Activated naive CD4-positive, alpha-beta T cell treated with anti-CD3 and anti-CD28 coated beads, Interleukin-2, amount 10 ng/mL, durations not matched to agents 7 days and 5 days (primary cell): ENCODE measurements around the gene QRICH1.

Source experiments
- CTCF ChIA-PET: fragments of 350-600 bp; sonication (Branson Sonifier 250); formaldehyde crosslinking; loops from one replicate; lab custom pipeline; 2021; ENCODE audit warnings: antibody characterized with exemption; lab: Charles Lee
- DNase-seq: peaks from one replicate; pipeline ENCODE4 v3.0.0-alpha.2; 2020
- H3K27ac Mint-ChIP-seq: one replicate; pipeline ENCODE4 v1.8.0; 2021; ENCODE audit warnings: mild to moderate bottlenecking, moderate library complexity, mixed read lengths
- H3K27me3 Mint-ChIP-seq: one replicate; pipeline ENCODE4 v1.8.0; 2021; ENCODE audit warnings: mild to moderate bottlenecking, mixed read lengths
- H3K36me3 Mint-ChIP-seq: one replicate; pipeline ENCODE4 v1.8.0; 2021; ENCODE audit warnings: mixed read lengths
- H3K4me1 Mint-ChIP-seq: one replicate; pipeline ENCODE4 v1.8.0; 2021; ENCODE audit warnings: mixed read lengths
- H3K4me3 Mint-ChIP-seq: one replicate; pipeline ENCODE4 v1.8.0; 2021; ENCODE audit warnings: mild to moderate bottlenecking, moderate library complexity, mixed read lengths
- H3K9me3 Mint-ChIP-seq: one replicate; pipeline ENCODE4 v1.8.0; 2021; ENCODE audit warnings: mixed read lengths

Gene QRICH1

DNA sequence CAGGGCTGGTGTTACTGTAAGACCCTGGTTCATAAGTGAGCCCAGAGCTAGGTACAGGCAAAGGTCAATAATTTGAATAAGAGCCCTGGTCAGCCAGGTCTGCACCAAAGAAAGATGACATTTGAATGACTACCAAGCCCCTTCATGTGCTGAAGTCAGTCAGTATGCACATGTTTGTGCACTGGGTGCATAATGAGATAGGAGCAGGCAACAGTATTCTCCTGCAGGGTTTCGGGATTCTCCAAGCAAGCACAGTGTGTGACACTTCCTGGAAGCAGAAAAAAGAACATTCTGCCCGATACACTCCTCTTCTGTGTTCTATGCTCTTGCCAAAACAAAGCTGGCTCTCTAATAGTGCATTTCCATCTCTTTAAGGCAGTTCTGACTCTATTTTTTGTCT, 59.2 kb downstream of the QRICH1 start:
- Mint-ChIP-seq H3K4me1 (peaks cover 3% of the 10 kb centered on the region), H3K36me3 (peaks cover 44% of the 10 kb centered on the region), H3K9me3 (no peaks in the 10 kb centered on the region), H3K4me3 (no peak overlapping the region), H3K27me3 (no peaks in the 10 kb centered on the region), H3K27ac (no peak overlapping the region)
- DNase-seq: no peak
- CTCF ChIA-PET: no interaction called here

DNA sequence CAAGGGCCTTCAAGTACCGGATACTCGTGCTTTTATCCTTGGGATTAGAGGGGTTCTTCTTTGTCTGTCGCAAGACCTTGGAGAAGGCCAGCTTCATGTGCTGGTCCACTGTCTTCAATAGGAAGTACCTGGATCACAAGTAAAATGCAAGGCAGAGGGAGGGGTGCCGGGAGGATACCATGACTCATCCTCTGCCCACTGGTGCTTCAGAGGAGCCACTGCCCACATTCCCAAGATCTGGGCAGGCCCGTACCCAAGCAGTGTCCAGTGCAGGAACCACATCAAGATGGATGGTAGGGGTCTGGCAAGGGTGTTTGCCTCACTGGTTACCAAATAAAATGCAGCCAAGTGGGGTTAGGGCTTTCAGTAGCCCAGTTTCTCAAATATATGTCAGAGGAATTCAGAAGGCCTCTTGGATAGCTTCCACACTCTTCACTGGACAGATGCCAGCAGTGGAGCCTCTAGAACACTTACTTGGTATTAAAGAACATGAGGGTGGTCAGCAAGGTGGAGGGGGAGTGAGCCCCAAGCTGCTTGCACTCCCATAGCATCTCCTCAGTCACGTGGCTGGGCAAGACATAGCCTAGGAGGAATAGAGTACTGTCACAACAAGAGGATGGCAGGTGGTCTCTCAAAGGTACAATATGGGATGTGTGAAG, 61.1 kb downstream of the QRICH1 start:
- peaks cover 48% of the 10 kb centered on the region for H3K36me3 Mint-ChIP-seq

DNA sequence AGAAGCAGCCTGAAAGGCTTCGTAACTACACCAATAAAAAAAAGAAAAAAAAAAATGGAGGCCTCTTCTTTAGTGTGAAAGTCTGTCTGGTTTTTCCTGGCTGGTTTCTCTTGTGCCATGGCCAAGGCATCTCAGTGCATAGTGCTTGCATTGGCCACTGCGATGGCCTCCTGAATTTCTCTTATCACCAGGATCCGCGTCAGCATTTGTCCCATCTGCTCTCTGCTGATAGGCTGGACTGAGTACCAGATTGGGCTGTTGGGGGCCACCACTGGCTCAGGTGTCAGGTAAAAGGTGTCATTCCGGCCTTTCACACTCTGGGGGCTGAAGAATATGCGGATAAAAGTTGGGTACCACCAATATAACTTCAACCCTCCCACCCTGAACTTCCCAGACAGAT, 63.5 kb downstream of the QRICH1 start:
- peak overlapping the region; percentile 87 for H3K27ac Mint-ChIP-seq
- H3K36me3 Mint-ChIP-seq: peaks cover 57% of the 10 kb centered on the region
- DNase-seq: no peak
- H3K4me1 Mint-ChIP-seq: peaks cover 38% of the 10 kb centered on the region
- H3K9me3 Mint-ChIP-seq: no peaks in the 10 kb centered on the region
- H3K27me3 Mint-ChIP-seq: no peaks in the 10 kb centered on the region
- CTCF ChIA-PET: no interaction called here
- H3K4me3 Mint-ChIP-seq: no peak overlapping the region

More for the DNA sequence above, 61.1 kb downstream of the QRICH1 start:
- Mint-ChIP-seq H3K4me3 (no peak overlapping the region), H3K4me1 (peaks cover 18% of the 10 kb centered on the region), H3K27ac (no peak overlapping the region), H3K9me3 (no peaks in the 10 kb centered on the region), H3K27me3 (no peaks in the 10 kb centered on the region)
- CTCF ChIA-PET: interaction anchor here (0.6 kb wide), 1 partner anchor 82 kb away, joined by 5 read pairs; no protein-coding TSS in a partner anchor
- peak; percentile 14 for DNase-seq

DNA sequence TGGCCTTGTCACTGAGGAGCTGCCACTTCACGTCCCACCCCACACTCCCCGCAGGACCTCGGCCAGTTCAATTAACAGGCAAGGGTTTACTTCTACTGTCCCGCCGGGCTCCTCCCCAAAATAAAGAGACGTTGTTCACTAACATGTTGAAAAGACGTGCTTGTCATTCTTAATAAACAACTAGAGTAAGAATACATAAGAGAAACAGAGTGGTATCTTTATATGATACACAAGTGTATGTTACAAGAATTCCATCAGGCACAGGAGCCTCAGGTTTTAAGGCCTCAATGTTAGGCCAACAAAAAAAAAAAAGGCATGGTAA, 64.3 kb downstream of the QRICH1 start:
- CTCF ChIA-PET: interaction anchor here (0.5 to 1.3 kb wide), 6 partner anchors 9 to 315 kb away, joined by 3 to 10 read pairs (median 4); partner anchors contain the start of gene QRICH1
- H3K27ac Mint-ChIP-seq: peak overlapping the region; percentile 87
- peak overlapping the region; percentile 85 for H3K4me3 Mint-ChIP-seq
- peaks cover 56% of the 10 kb centered on the region for H3K36me3 Mint-ChIP-seq
- DNase-seq: no peak
- no peaks in the 10 kb centered on the region for H3K27me3 Mint-ChIP-seq
- H3K4me1 Mint-ChIP-seq: peaks cover 44% of the 10 kb centered on the region
- no peaks in the 10 kb centered on the region for H3K9me3 Mint-ChIP-seq

GRCh38 chr3:49028673-49029562, 65.0 kb downstream of the QRICH1 start, which contains the start of gene IMPDH2:
Gene IMPDH2 (minus strand): TSS chr3:49029398. CDS start chr3:49029350, 48 bp downstream.
- H3K27ac Mint-ChIP-seq: peak within 1 kb of the TSS; percentile 87
- DNase-seq: peak; percentile 94
- CTCF ChIA-PET: interaction anchor here (0.5 to 1.3 kb wide), 7 partner anchors 9 to 316 kb away, joined by 3 to 10 read pairs (median 3); partner anchors contain the start of gene QRICH1
- no peaks in the 10 kb centered on the region for H3K27me3 Mint-ChIP-seq
- H3K4me1 Mint-ChIP-seq: peaks cover 48% of the 10 kb centered on the region
- no peaks in the 10 kb centered on the region for H3K9me3 Mint-ChIP-seq
- peak within 1 kb of the TSS; percentile 85 for H3K4me3 Mint-ChIP-seq
- H3K36me3 Mint-ChIP-seq: peaks cover 60% of the 10 kb centered on the region

- CTCF ChIA-PET: interaction anchor here (0.6 kb wide), 1 partner anchor 44 kb away, joined by 3 read pairs; no protein-coding TSS in a partner anchor
- Mint-ChIP-seq H3K27me3 (no peaks in the 10 kb centered on the region), H3K4me3 (peak overlapping the region; percentile 85), H3K4me1 (peaks cover 53% of the 10 kb centered on the region), H3K9me3 (no peaks in the 10 kb centered on the region), H3K36me3 (peaks cover 65% of the 10 kb centered on the region), H3K27ac (peak overlapping the region; percentile 87)
- no peak for DNase-seq
Measured at GRCh38 chr3:49028298-49028672, 65.6 kb downstream of the QRICH1 start.

GRCh38 chr3:49027634-49028033, 66.2 kb downstream of the QRICH1 start:
- Mint-ChIP-seq H3K4me1 (peaks cover 59% of the 10 kb centered on the region), H3K9me3 (no peaks in the 10 kb centered on the region), H3K4me3 (no peak overlapping the region), H3K27ac (no peak overlapping the region), H3K27me3 (no peaks in the 10 kb centered on the region), H3K36me3 (peaks cover 67% of the 10 kb centered on the region)
- CTCF ChIA-PET: no interaction called here
- DNase-seq: no peak

GRCh38 chr3:49026536-49026935, 67.3 kb downstream of the QRICH1 start:
- DNase-seq: no peak
- Mint-ChIP-seq H3K27me3 (no peaks in the 10 kb centered on the region), H3K4me3 (no peak overlapping the region), H3K36me3 (peaks cover 63% of the 10 kb centered on the region), H3K9me3 (no peaks in the 10 kb centered on the region), H3K4me1 (peaks cover 63% of the 10 kb centered on the region), H3K27ac (peak overlapping the region; percentile 37)
- CTCF ChIA-PET: no interaction called here

DNA sequence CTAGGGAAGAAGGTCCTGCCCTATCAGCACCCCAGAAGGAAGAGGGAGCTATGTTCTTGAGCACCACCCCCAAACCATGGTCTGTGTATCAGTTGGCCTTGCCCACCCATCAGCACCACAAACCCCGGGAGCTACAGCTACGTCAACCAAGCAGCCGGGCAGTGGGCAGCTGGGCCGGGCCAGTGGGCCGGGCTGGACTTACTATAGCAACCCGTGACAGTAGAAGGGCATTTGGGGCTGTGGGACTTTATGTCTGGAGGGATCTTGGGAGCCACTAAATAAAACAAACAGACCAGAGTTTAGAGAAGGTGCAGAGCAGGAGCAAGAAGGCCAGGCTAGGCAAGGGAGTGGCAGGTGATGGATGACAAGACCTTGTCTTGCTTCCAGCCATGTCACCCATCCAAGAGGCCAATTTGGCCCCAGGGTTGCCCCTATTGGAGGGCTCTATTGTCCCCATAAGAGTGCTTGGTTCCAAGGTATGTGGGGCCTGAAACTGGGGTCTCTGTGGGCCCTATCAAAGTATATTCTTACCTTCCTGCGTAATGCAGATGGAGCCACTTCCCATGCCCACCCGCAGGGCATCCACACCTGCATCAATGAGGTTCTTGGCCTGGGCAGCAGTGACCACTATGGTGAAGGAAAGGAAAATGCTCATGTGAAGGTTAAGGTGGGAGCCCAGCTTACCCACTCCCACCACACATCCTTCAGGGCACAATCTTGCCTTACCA, 67.9 kb downstream of the QRICH1 start:
- Mint-ChIP-seq H3K27me3 (no peaks in the 10 kb centered on the region), H3K9me3 (no peaks in the 10 kb centered on the region), H3K27ac (peak overlapping the region; percentile 49), H3K4me3 (no peak overlapping the region), H3K4me1 (peaks cover 63% of the 10 kb centered on the region), H3K36me3 (peaks cover 61% of the 10 kb centered on the region)
- no peak for DNase-seq
- CTCF ChIA-PET: interaction anchor here (1.7 kb wide), 1 partner anchor 68 kb away, joined by 3 read pairs; the partner anchor contains the start of gene QRICH1

GRCh38 chr3:49025005-49025792, 68.7 kb downstream of the QRICH1 start:
- H3K4me3 Mint-ChIP-seq: no peak overlapping the region
- no peak for DNase-seq
- H3K36me3 Mint-ChIP-seq: peaks cover 57% of the 10 kb centered on the region
- H3K9me3 Mint-ChIP-seq: no peaks in the 10 kb centered on the region
- CTCF ChIA-PET: interaction anchor here (1.7 kb wide), 1 partner anchor 69 kb away, joined by 3 read pairs; the partner anchor contains the start of gene QRICH1
- peaks cover 63% of the 10 kb centered on the region for H3K4me1 Mint-ChIP-seq
- H3K27ac Mint-ChIP-seq: peak overlapping the region; percentile 49
- no peaks in the 10 kb centered on the region for H3K27me3 Mint-ChIP-seq

GRCh38 chr3:49024449-49024848, 69.4 kb downstream of the QRICH1 start:
- Mint-ChIP-seq H3K4me3 (peak overlapping the region; percentile 7), H3K36me3 (peaks cover 54% of the 10 kb centered on the region), H3K9me3 (no peaks in the 10 kb centered on the region), H3K27me3 (no peaks in the 10 kb centered on the region), H3K4me1 (peaks cover 68% of the 10 kb centered on the region), H3K27ac (no peak overlapping the region)
- DNase-seq: no peak
- CTCF ChIA-PET: interaction anchor here (0.7 to 1.7 kb wide), 2 partner anchors 69 to 321 kb away, joined by 3 read pairs; partner anchors contain the start of gene QRICH1

- peaks cover 50% of the 10 kb centered on the region for H3K36me3 Mint-ChIP-seq
- peak overlapping the region; percentile 65 for H3K27ac Mint-ChIP-seq
- peak overlapping the region; percentile 90 for H3K4me3 Mint-ChIP-seq
- CTCF ChIA-PET: interaction anchor here (0.7 to 1.7 kb wide), 2 partner anchors 70 to 321 kb away, joined by 3 read pairs; partner anchors contain the start of gene QRICH1
- DNase-seq: no peak
- H3K4me1 Mint-ChIP-seq: peaks cover 67% of the 10 kb centered on the region
- H3K27me3 Mint-ChIP-seq: no peaks in the 10 kb centered on the region
- H3K9me3 Mint-ChIP-seq: no peaks in the 10 kb centered on the region
Measured at GRCh38 chr3:49023775-49024174, 70.1 kb downstream of the QRICH1 start.

GRCh38 chr3:49022688-49023171, 71.1 kb downstream of the QRICH1 start:
- CTCF ChIA-PET: interaction anchor here (1.3 to 9.0 kb wide), 4 partner anchors 8 to 98 kb away, joined by 3 to 62 read pairs (median 18); partner anchors contain the start of genes USP19 and WDR6

More at GRCh38 chr3:49022688-49023171, 71.1 kb downstream of the QRICH1 start:
- peaks cover 50% of the 10 kb centered on the region for H3K36me3 Mint-ChIP-seq
- no peaks in the 10 kb centered on the region for H3K27me3 Mint-ChIP-seq
- H3K27ac Mint-ChIP-seq: peak overlapping the region; percentile 99
- H3K9me3 Mint-ChIP-seq: no peaks in the 10 kb centered on the region
- peaks cover 59% of the 10 kb centered on the region for H3K4me1 Mint-ChIP-seq
- peak overlapping the region; percentile 90 for H3K4me3 Mint-ChIP-seq
- DNase-seq: no peak
